GM18951 (cell line): ENCODE data around the gene TTC28.
"Not testable (repeated sequence)": the region's sequence is repeated elsewhere in the genome, so short reads cannot be mapped to it uniquely, and the experiment has no call there.

ENCODE experiments used
- POLR2A ChIP-seq: IDR thresholded peaks from 4 replicates; pipeline ENCODE4 v1.6.1; 2011; ENCODE audit warnings: mild to moderate bottlenecking; ENCODE audit not compliant: insufficient read length, insufficient read depth; ENCODE audit errors: extremely low read depth
- in situ Hi-C: fragments of 300-500 bp; cut with MboI; formaldehyde crosslinking; loops from one replicate; pipeline ENCODE4 v1.12.0; 2022; ENCODE audit warnings: low sequenced_read_pairs, mixed read lengths, inconsistent platforms; ENCODE audit not compliant: unreplicated experiment

The TTC28 gene

GRCh38 chr22:28180804-28181731 is 498.6 kb downstream of the TTC28 start:
- in situ Hi-C loops, result no loop called here
- TF ChIP-seq POLR2A, result no peak

DNA sequence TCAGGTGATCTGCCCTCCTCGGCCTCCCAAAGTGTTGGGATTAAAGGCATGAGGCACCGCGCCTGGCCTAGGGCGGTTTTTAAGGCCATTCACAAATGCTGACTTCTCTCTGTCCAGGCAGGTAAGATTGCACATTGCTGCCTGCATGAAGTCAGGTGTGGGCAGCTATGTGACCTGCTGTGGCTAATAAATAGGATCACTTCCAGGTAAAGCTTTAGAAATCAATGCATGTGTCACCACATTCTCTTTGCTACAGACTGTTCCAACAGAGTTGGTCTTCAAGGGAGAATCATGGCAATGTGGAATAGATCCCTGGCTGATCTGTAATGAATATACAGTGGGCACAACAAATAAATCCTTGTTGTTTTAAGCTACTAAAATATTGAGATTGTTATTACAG is 500.2 kb downstream of the TTC28 start:
- TF ChIP-seq POLR2A, result no peak
- in situ Hi-C loops, result no loop called here

DNA sequence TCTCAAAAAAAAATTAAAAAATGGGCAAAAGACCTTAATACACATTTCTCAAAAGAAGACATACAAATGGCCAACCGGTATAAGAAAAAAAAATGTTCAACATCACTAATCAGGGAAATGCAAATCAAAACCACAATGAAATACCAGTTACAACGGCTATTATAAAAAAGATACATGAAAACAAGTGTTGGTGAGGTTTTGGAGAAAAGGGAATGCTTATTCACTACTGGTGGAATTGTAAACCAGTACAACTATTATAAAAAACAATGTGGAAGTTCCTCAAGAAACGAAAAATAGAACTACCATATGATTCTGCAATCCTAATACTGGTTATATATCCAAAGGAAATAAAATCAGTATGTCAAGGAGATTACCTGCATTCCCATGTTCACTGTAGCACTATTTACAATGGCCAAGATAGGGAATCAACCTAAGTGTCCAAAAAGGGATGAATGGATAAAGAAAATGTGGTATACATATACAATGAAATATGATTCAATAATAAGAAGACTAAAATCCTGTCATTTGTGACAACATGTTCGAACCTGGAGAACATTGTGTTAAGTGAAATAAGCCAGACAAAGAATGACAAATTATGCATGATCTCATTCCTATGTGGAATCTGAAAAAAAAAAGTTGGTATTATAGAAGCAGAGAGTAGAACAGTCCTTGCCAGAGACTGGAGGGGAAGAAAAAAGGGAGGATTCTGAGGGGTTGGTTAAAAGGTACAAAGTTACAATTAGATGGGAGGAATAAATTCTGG is 503.7 kb downstream of the TTC28 start:
- in situ Hi-C loops, result no loop called here
- no peak for TF ChIP-seq POLR2A

DNA sequence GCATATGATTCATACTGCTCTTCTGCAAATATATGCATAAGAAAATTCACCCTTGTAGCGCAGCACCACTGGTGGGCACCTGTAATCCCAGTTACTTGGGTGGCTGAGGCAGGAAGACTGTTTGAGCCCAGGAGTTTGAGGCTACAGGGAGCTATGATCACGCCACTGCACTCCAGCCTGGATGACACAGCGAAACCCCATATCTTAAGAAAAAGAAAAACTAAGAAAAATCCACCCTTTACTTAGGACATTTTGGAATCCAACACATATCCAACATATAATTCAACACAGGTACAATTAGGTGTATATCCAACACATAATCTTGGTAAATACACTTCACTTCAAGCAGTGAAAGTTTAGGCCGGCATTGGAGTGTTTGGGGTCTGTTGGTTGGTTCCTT is 505.1 kb downstream of the TTC28 start:
- in situ Hi-C loops, result no loop called here
- no peak for TF ChIP-seq POLR2A

DNA sequence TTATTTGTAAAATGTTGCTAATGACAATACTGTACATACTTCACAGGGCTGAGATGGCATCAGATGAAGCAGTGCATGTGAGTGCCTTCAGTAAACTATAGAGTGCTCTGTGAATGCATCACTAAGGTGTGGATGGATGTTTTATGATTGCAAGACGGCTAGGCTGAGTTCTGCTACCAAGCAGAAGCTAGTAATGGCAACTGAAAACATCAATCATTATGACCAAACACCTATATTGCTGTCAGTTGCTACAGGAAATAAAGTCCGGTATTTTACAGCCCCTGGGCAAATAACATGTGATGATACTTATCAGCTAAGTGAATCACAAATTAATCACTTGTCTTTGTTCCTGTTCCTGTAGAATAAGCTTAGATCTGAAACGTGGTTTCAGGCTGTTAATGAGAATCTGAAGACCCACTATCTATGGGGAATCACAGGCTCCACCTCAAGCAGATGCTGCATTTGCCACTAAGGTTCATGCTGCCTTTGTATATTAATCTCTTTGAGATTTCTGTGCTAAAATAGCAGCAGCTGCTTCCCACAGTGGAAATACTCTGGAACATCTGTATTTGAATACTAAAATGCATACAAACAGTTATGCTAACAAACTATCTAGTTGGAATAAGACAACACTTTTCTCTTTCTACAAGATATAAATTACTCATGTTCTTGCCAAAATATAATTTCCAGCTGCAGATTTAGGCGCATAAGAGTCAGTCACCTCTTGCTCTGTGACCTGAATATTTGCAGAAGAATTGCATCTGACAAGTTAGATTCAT is 506.6 kb downstream of the TTC28 start:
- TF ChIP-seq POLR2A, result no peak
- in situ Hi-C loops, result no loop called here

DNA sequence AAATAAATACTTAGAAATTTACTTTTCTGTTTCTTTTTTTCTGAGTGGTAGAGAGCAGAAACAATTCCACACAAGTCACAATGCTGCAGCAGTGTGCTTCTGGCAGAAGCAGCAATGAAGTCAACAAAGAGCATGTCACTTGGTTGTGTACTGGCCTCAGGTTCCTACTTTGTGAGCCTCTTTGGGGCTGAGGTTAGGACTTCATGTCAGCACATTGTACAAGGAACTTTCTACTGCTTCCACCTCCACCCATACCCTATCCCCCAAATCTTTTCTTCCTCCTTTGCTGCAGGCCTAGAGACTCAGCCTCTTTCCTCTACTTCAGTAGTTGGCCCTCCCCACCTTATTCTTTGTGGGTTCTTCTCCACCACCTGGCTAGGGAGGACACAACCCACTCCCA is 507.9 kb downstream of the TTC28 start:
- in situ Hi-C loops, result no loop called here
- TF ChIP-seq POLR2A, result no peak

DNA sequence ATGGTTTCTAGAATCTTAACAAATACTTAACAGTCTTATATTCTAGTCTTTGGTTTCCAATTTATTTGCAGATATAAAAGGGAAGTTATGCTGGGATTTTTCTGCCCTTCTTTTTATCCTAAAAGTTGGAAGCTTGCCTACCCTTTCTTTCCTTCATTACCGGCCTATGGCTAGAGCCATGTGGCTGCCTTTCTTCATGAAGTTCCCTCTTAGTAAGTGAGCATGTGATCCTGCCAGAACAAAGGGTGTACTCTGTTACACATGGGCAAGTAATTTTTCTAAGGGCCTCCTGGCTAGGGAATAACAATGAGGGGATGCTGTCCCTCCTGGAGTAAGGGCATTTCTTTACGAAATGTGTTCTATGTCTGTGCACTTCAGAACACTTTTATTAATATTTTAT is 508.5 kb downstream of the TTC28 start:
- TF ChIP-seq POLR2A, result no peak
- in situ Hi-C loops, result no loop called here

- in situ Hi-C loops, result not testable (repeated sequence)
Observed at GRCh38 chr22:28169314-28169713, 510.3 kb downstream of the TTC28 start.

GRCh38 chr22:28155808-28156207 is 523.8 kb downstream of the TTC28 start:
- TF ChIP-seq POLR2A, result no peak
- in situ Hi-C loops, result no loop called here

- in situ Hi-C loops, result no loop called here
- TF ChIP-seq POLR2A, result no peak
Observed at GRCh38 chr22:28154861-28155260, 524.8 kb downstream of the TTC28 start.

- TF ChIP-seq POLR2A, result no peak
- in situ Hi-C loops, result no loop called here
Observed at GRCh38 chr22:28151151-28151816, 528.4 kb downstream of the TTC28 start.

GRCh38 chr22:28148816-28149465 is 530.7 kb downstream of the TTC28 start:
- in situ Hi-C loops, result no loop called here
- no peak for TF ChIP-seq POLR2A
